Natural killer cell treated with Interleukin-12 subunit alpha and Interleukin-12 subunit beta and Interleukin-15 and Interleukin-18, amount 100 ng/mL, for 72 hours (primary cell): Measurements from ENCODE around the gene AMPD1. TPM values are rescaled to one million over a fixed set of nuclear protein-coding genes. Genes with fewer than 3 reads are reported as not detected.

ENCODE experiments used
- ATAC-seq, 2 donors: fragments of 150-1000 bp; cut with Tn5 transposase in 1 of 2; sonication (Bioruptor Pico), chemical (Tn5 transposase) in 1 of 2; 2 replicates each; pipeline ENCODE4 v1.10.0; 2021
- DNase-seq: peaks from one replicate; pipeline ENCODE4 v3.0.0; 2022; ENCODE audit warnings: low spot score
- H3K27ac Mint-ChIP-seq, 2 donors: 1 replicate in 1 of 2; 2 replicates in 1 of 2; pipeline ENCODE4 v1.8.0; 2022; ENCODE audit warnings: mixed read lengths in 2 of 2, mild to moderate bottlenecking in 1 of 2, moderate library complexity in 1 of 2
- H3K27me3 Mint-ChIP-seq, 2 donors: 1 replicate in 1 of 2; 2 replicates in 1 of 2; pipeline ENCODE4 v1.8.0; 2022; ENCODE audit warnings: mixed read lengths in 2 of 2
- H3K36me3 Mint-ChIP-seq: one replicate; pipeline ENCODE4 v1.8.0; 2022; ENCODE audit warnings: mixed read lengths
- H3K4me1 Mint-ChIP-seq, 2 donors: 1 replicate in 1 of 2; 2 replicates in 1 of 2; pipeline ENCODE4 v1.8.0; 2022; ENCODE audit warnings: low read depth in 2 of 2, mixed read lengths in 2 of 2, mild to moderate bottlenecking in 1 of 2
- H3K4me3 Mint-ChIP-seq: one replicate; pipeline ENCODE4 v1.8.0; 2022; ENCODE audit warnings: mixed read lengths
- H3K9me3 Mint-ChIP-seq: 2 replicates; pipeline ENCODE4 v1.8.0; 2022; ENCODE audit warnings: mixed read lengths
- total RNA-seq, 2 donors: library from RNA; stranded (reverse); gene quantifications; one replicate each; pipeline ENCODE4 v1.2.3, GENCODE V29; 2022

The AMPD1 gene
- total RNA-seq, 2 donors from 2014 or later, result not detected

GRCh38 chr1:114688526-114688925, 6.8 kb downstream of the AMPD1 start:
- no peaks in the 10 kb centered on the region for H3K4me1 Mint-ChIP-seq

GRCh38 chr1:114685851-114686250, 9.5 kb downstream of the AMPD1 start:
- Mint-ChIP-seq H3K27me3 (peaks cover 36 to 47% of the 10 kb centered on the region in 2 donors), H3K27ac (no peak overlapping the region), H3K9me3 (no peaks in the 10 kb centered on the region), H3K4me3 (no peak overlapping the region), H3K36me3 (no peaks in the 10 kb centered on the region), H3K4me1 (no peaks in the 10 kb centered on the region)
- no peak for DNase-seq
- ATAC-seq, result no peak

More at GRCh38 chr1:114688526-114688925, 6.8 kb downstream of the AMPD1 start:
- ATAC-seq, result no peak
- Mint-ChIP-seq H3K27ac (no peak overlapping the region), H3K36me3 (no peaks in the 10 kb centered on the region), H3K4me3 (no peak overlapping the region), H3K27me3 (peaks cover 29 to 32% of the 10 kb centered on the region in 2 donors), H3K9me3 (no peaks in the 10 kb centered on the region)
- DNase-seq, result no peak

GRCh38 chr1:114677691-114678090, 17.7 kb downstream of the AMPD1 start:
- peaks cover 25 to 37% of the 10 kb centered on the region in 2 donors for H3K27me3 Mint-ChIP-seq
- ATAC-seq (no peak), DNase-seq (no peak)
- H3K36me3 Mint-ChIP-seq, result no peaks in the 10 kb centered on the region
- H3K9me3 Mint-ChIP-seq, result no peaks in the 10 kb centered on the region
- H3K4me1 Mint-ChIP-seq, result no peaks in the 10 kb centered on the region
- no peak overlapping the region for H3K27ac Mint-ChIP-seq
- H3K4me3 Mint-ChIP-seq, result no peak overlapping the region

- ATAC-seq, result no peak
- Mint-ChIP-seq H3K9me3 (no peaks in the 10 kb centered on the region), H3K4me1 (no peaks in the 10 kb centered on the region), H3K27ac (no peak overlapping the region), H3K36me3 (no peaks in the 10 kb centered on the region), H3K4me3 (no peak overlapping the region), H3K27me3 (peaks cover 25 to 31% of the 10 kb centered on the region in 2 donors)
- no peak for DNase-seq
Measured at GRCh38 chr1:114676115-114676514, 19.2 kb downstream of the AMPD1 start.

- Mint-ChIP-seq H3K4me3 (no peak overlapping the region), H3K4me1 (peaks cover 3 to 12% of the 10 kb centered on the region in 2 donors), H3K27ac (no peak overlapping the region), H3K36me3 (no peaks in the 10 kb centered on the region), H3K9me3 (no peaks in the 10 kb centered on the region), H3K27me3 (peaks cover 25 to 32% of the 10 kb centered on the region in 2 donors)
- DNase-seq (no peak), ATAC-seq (no peak)
Measured at GRCh38 chr1:114671939-114672275, 23.4 kb downstream of the AMPD1 start.

GRCh38 chr1:114671011-114671938, 24.1 kb downstream of the AMPD1 start:
- no peak for DNase-seq
- no peak overlapping the region for H3K4me3 Mint-ChIP-seq

GRCh38 chr1:114670083-114671010, 25.0 kb downstream of the AMPD1 start:
- no peaks in the 10 kb centered on the region for H3K36me3 Mint-ChIP-seq
- peak; percentile 100 for ATAC-seq
- no peak overlapping the region for H3K27ac Mint-ChIP-seq
- peak; percentile 89 for DNase-seq
- H3K4me3 Mint-ChIP-seq, result peak overlapping the region; percentile 87
- peaks cover 28 to 38% of the 10 kb centered on the region in 2 donors for H3K27me3 Mint-ChIP-seq
- H3K9me3 Mint-ChIP-seq, result no peaks in the 10 kb centered on the region
- peaks cover 3 to 12% of the 10 kb centered on the region in 2 donors for H3K4me1 Mint-ChIP-seq

More at GRCh38 chr1:114671011-114671938, 24.1 kb downstream of the AMPD1 start:
- Mint-ChIP-seq H3K36me3 (no peaks in the 10 kb centered on the region), H3K27ac (no peak overlapping the region), H3K27me3 (peaks cover 27 to 38% of the 10 kb centered on the region in 2 donors), H3K9me3 (no peaks in the 10 kb centered on the region), H3K4me1 (peaks cover 3 to 12% of the 10 kb centered on the region in 2 donors)
- no peak for ATAC-seq

GRCh38 chr1:114669562-114670082, 25.7 kb downstream of the AMPD1 start, which contains the start of gene DENND2C:
Gene DENND2C (minus strand): TSS chr1:114670049. CDS start chr1:114625984, 44,065 bp downstream.
- DNase-seq (no peak), ATAC-seq (peak; percentile 79 to 81)
- Mint-ChIP-seq H3K4me3 (peak within 1 kb of the TSS; percentile 87), H3K27ac (no peak within 1 kb of the TSS), H3K9me3 (no peaks in the 10 kb centered on the region), H3K36me3 (no peaks in the 10 kb centered on the region), H3K27me3 (peaks cover 24 to 35% of the 10 kb centered on the region in 2 donors), H3K4me1 (peaks cover 3 to 12% of the 10 kb centered on the region in 2 donors)

- Mint-ChIP-seq H3K4me1 (peaks cover 3 to 12% of the 10 kb centered on the region in 2 donors), H3K36me3 (no peaks in the 10 kb centered on the region), H3K4me3 (peak overlapping the region; percentile 87), H3K27me3 (peaks cover 19 to 30% of the 10 kb centered on the region in 2 donors), H3K9me3 (no peaks in the 10 kb centered on the region), H3K27ac (no peak overlapping the region)
- ATAC-seq (no peak), DNase-seq (no peak)
Measured at GRCh38 chr1:114668784-114669561, 26.4 kb downstream of the AMPD1 start.

- peaks cover 19 to 30% of the 10 kb centered on the region in 2 donors for H3K27me3 Mint-ChIP-seq
- no peak for DNase-seq
- no peak for ATAC-seq
- peak overlapping the region; percentile 87 for H3K4me3 Mint-ChIP-seq
- peaks cover 3 to 12% of the 10 kb centered on the region in 2 donors for H3K4me1 Mint-ChIP-seq
- H3K27ac Mint-ChIP-seq, result no peak overlapping the region
- no peaks in the 10 kb centered on the region for H3K9me3 Mint-ChIP-seq
- H3K36me3 Mint-ChIP-seq, result no peaks in the 10 kb centered on the region
Measured at GRCh38 chr1:114668373-114668772, 27.0 kb downstream of the AMPD1 start.

- H3K4me3 Mint-ChIP-seq, result no peak overlapping the region
- H3K27ac Mint-ChIP-seq, result no peak overlapping the region
- H3K4me1 Mint-ChIP-seq, result peaks cover 3 to 12% of the 10 kb centered on the region in 2 donors
- DNase-seq (no peak), ATAC-seq (no peak)
- no peaks in the 10 kb centered on the region for H3K9me3 Mint-ChIP-seq
- peaks cover 21 to 38% of the 10 kb centered on the region in 2 donors for H3K27me3 Mint-ChIP-seq
- no peaks in the 10 kb centered on the region for H3K36me3 Mint-ChIP-seq
Measured at GRCh38 chr1:114666954-114667353, 28.4 kb downstream of the AMPD1 start.

GRCh38 chr1:114660238-114660637, 35.1 kb downstream of the AMPD1 start:
- Mint-ChIP-seq H3K9me3 (no peaks in the 10 kb centered on the region), H3K36me3 (no peaks in the 10 kb centered on the region), H3K27me3 (peaks cover 20 to 47% of the 10 kb centered on the region in 2 donors), H3K27ac (no peak overlapping the region), H3K4me3 (no peak overlapping the region), H3K4me1 (no peaks in the 10 kb centered on the region)
- no peak for DNase-seq
- ATAC-seq, result no peak

GRCh38 chr1:114651893-114652292, 43.5 kb downstream of the AMPD1 start:
- no peak for DNase-seq
- Mint-ChIP-seq H3K36me3 (no peaks in the 10 kb centered on the region), H3K9me3 (no peaks in the 10 kb centered on the region), H3K27ac (no peak overlapping the region), H3K4me1 (no peaks in the 10 kb centered on the region), H3K4me3 (no peak overlapping the region), H3K27me3 (peaks cover 0 to 3% of the 10 kb centered on the region in 2 donors)
- ATAC-seq, result no peak
